A172 (cell line): Measurements from ENCODE around the gene INKA2. TPM values are rescaled to one million over a fixed set of nuclear protein-coding genes. Genes with fewer than 3 reads are reported as not detected.

Source experiments
- DNase-seq: peaks from one replicate; pipeline ENCODE4 v3.0.0-alpha.2; 2015; ENCODE audit warnings: low spot score
- total RNA-seq: library from RNA; depleted of rRNA; stranded (reverse); fragments of >200 nt; shearing (Covaris generic); gene quantifications from 2 replicates; pipeline ENCODE4 v1.2.3, GENCODE V29; 2014; rRNA removed

The INKA2 gene
- not detected in 2 replicates for total RNA-seq

DNA sequence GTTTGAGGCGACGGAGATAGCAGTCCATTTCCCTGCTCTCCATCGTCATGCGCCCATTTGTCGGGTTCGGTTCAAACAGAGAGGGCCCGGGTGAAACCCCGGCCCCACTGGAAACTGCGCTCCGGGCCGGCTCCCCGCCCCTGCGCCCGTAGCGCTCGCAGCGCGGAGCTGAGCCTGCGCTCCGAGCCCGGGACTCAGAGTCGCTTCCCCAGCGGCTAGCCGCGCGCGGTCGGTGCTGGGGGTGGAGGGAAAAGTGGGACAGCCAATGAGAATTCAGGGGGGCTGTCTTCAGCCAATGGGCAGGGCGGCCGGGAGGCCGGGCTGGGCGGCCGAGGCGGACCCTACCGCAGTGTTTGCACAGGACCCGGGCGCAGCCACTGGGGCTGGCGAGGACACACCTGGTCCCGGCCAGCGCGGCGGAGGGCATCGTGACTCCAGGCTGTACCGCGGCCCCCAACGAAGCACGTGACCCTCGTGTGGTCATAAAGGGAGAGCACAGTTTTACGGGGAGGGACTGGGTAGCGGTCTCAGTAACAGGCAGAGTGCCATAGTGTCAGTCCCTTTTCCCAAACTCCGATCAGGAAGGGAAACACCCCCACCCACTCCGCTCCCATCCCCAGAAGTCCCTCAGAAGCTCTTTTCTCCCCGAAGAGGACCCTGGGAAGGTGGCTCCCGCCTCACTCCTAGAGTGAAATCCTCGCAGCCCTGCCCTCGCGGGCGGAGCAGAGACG, at the start of gene INKA2:
Gene INKA2, minus strand, starts transcription at position 202 of the 731 bp plus-strand sequence. Its CDS starts 153 bp downstream, at position 49.
- DNase-seq: peak; percentile 54

DNA sequence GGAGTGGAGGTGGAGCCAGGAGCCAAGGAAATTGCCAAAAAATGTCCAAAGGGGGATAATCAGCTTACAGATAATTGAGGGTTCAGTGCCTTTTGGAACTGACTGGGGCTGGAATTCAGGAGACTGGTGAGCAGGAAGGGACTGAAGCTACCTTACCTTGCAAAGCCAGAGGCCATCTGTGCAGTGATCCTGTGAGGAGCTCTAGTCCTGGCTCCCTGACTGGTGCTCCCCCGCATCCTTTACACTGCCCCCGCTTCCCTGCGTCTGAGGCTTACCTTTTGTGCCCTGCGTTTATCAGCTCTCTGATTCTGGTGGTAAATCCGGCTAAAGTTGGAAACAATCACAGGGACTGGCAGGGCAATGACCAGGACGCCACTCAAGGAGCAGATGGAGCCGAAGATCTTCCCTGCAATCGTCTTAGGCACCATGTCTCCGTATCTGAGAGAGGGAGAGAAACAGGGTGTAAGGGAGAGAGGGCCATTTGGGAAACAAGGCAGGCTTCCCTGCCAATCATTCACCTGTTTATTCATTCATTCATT, 47.5 kb upstream of the INKA2 start:
- no peak for DNase-seq

DNA sequence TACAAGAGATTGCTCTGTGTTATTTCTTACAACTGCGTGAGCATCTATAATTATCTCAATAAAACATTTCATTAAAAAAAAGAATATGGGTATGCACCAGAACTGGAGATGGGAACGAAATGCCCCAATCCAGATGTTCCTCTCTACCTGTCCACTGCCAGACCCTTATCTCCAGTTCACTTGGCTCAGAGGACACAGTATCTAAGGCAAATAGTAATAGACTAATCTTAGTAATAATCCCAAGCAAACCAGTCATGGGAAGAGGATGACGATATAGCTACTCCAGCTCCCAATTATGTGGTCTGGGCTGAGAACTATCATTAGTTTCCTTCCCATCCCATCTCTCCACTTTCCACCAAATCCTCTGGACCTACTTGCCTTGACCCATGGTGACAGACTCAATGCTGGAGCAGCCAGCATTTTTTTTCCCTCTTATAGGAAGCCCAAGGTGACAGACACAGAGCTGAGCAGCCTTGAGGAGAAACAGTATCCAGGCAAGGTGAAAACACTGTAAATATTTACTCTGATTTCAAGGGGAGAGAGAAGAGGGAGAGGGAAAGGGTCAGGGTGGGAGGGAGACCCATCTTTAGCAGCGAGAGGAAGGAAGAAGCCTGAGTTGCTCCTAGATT, 45.2 kb upstream of the INKA2 start:
- DNase-seq: no peak

DNA sequence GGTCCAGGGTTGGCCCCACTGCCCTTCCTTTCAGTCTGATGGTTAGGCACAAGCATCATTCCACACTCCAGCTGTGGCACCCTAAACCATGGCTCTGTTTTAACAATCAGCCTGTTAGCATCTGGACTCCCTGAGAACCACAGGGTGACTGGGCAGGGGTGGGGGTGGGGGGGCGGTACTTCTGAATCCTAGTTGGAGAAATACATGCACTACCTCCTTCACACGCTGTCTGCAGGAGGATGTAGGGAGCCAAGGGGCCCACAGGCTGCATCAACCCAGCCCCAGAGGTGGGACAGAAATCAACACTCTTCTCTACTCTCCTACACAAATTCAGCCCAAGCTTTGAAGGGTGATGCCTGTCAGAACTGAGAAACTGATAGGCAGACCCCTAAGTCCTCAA, 40.4 kb upstream of the INKA2 start:
- DNase-seq: no peak

DNA sequence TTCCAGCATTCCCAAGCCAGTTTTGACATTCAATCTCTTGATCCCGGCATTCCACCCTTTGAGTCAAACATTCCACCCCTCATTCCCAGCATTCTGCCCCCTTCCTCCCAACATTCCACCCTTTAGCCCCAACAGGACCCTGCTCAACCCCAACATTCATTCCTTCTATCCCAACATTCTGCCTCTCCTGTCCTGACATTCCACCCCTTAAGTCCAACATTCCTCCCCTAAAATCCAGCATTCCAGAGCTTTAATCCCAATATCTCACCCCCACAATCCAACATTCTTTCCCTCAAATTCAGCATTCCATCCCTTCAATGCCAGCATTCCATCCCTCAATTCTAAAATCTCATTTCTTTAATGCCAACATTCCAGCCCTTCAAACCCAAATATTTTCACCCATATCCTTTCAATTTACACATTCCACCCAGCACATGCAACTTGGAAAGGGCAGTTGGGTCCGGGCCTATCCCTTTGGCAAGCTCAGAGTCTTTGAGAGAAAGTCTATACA, 39.4 kb upstream of the INKA2 start:
- DNase-seq: peak; percentile 36

DNA sequence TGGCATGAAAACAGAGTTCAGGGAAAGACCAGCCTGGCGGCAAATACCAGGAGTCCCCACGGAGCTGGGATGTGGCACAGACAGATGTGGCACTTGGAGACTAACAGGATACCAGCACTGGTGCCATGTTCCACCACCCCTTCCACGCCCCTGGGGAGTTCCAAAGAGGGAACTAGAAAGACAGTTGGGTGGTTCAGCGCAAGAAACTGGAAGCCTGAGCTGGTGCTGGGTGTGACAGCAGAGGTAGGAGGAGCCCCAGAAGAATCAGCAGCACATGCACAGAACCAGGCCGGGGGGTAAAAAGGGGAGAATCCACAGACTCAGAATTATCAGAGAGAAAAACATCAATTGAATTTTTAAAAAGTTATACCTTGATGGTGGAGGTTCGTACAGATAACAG, 38.9 kb upstream of the INKA2 start:
- no peak for DNase-seq

DNA sequence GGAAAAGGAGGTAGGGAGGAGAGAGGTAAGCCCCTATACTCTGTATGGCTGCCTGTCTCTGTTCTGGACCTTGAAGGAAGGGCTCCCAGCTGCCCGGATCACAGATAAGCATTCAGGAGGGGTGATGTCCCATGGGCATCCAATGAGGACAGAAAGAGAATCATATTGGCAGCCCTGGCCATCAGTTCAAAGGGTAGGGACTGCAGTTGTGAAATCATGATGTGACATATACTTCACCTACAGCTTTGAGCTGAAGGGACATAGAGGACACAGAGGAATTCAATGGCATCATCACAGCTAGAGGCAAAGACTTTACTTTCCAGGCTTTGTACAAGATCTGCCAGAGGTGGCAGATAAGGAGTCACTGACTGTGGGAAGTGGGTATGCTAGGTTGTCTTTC, 38.1 kb upstream of the INKA2 start:
- DNase-seq: no peak

DNA sequence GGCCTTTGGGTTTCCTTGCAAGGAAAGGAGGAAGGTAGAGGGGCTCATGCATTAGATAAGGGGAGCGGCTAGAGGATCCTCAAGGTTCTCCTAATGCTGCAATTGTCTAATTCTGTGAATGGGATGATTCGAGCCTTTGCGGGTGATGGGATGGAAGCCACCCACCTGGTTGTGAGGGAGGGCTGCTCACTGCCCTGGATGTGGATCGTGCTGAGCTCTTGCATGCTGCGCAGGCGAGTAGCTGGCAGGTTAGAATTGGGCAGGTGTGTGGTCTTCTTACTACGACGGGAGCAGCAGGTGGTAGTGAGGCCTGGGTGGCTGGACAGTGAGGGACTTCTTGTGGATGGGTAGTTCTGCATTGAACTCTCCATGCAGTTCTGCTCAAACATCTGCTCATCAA, 37.7 kb upstream of the INKA2 start:
- no peak for DNase-seq

DNA sequence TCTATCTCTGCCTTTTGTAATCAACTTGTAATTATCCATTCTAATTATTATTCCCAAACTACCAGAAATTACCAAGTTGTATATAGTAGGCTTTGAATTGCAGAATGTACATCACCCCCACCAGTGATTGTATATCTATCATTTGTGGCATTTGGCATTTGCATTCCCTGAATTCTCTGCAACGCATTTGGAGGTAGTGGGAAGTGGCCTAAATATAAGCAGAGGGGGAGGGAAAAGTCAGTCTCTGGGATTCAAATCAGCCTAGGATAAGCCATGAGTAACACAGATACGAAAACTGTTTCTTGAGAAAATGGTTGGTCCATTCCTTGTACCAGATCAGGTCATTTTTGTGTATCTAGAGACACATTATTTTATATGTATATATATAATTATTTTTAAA, 37.2 kb upstream of the INKA2 start:
- no peak for DNase-seq

DNA sequence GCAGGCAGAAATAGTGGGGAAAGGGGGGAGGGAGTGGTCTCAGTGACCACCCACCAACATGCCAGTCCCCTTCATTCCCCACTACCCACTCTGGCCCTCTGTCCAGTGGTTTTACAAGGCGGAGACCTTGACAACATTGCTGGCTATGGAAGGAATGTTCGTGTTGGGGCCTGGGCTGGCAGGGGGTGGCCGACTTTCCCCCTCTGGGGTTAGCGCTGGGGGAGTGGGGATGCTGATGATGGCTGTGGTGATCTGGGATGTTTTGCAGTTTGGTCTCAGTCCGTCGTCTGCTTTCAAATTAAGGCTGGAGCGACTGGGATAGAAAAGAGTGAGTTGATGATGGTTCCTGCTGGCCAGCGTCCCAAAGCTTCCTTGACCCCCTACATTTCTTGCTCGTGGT, 36.8 kb upstream of the INKA2 start:
- no peak for DNase-seq

DNA sequence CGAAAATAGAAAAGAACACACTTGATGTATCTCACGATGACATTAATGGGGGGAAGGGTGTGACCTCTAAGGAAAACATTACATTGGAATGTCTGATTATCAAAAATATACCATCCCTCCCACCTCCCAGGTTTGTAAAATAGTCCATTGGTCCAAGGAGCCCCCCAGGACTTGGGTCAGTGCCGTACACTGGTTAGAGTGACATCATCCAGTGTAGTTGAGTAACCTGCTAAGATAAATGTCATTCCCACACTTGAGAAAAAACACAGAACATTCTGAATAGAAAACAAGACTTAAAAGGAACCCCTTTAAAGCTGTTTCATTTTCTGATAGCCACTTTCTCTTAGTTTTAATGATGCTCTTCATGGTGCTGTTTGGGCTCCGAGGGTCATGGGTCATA, 31.7 kb upstream of the INKA2 start:
- DNase-seq: no peak

DNA sequence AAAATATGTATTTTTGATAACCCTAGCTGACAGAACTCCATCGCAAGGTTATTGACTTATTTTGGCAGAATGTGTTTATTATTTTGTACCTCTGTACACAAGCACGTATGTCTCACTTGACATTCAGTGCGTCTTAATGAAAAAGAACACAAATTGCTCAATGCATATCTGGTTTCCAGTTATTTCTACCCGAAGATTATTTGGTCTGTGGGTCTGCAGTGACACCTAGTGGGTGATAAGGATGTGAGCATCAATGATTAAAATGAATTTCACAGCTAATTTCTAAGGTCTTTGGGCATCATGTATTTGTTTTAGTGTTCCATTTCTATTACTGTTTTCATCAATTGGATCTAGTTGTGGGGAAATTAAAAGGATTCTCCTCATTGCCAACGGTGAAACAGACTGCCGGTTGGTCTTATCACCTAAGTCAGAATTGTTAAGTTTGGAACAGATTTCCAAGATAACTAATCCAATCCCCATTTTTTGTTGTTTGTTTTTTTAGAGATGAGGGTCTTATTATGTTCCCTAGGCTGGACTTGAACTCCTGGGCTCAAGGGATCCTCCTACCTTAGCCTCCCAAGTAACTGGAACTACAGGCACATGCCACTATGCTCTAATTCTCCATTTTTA, 30.4 kb upstream of the INKA2 start:
- DNase-seq: peak; percentile 40

DNA sequence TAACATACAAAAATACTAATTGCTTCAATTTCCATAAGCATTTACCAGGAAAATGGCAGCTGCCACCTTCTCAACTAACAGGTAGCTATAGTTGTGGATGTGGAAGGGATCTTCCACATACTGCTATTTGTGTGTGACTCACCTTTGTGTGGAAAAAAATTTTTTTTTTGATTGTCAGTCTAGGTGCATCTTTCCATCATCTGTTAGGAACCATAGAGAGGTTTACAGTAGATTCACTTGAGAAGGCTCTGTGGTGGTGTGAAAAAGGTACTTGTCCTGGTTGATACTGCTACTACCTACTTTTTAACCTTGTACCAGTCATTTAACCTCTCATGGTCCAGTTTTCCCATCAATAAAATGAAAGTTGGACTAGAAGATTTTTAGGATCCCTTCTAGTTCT, 29.4 kb upstream of the INKA2 start:
- DNase-seq: no peak

DNA sequence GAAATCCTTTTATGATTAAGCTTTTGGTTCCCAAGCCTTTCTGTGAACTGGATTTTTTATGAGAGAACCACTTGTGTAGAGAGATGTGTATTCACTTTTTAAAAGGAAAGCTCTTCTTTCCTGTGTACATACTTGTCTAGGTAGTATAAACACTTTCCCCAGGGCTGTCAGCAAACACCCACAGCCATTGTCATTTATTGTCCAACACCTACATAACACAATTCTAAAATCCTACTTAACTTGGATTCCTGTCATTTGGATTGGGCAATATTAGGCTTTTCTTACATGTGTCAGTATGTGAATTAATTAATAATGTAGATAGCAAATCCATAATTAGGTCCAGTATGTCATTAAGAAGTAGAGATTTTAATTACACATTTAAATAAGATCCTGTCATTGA, 28.8 kb upstream of the INKA2 start:
- no peak for DNase-seq

DNA sequence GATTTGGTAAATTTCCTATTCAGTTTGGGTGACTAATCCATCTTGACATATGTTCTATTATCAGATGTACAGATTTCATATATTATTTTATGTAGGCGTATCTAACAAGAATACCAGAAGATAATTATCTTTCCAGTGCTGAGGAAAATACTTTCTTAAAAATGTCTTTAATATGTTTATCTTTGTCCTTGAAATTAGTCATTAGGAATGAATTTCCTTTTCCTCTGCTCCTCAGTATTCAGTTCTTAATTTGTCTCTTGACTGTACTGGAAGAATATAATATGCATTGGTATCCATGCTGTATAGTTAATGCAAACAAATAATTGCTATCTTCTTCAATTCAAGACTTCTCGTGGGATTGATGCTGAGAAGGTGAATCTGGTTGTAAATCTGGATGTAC, 23.1 kb upstream of the INKA2 start:
- no peak for DNase-seq

DNA sequence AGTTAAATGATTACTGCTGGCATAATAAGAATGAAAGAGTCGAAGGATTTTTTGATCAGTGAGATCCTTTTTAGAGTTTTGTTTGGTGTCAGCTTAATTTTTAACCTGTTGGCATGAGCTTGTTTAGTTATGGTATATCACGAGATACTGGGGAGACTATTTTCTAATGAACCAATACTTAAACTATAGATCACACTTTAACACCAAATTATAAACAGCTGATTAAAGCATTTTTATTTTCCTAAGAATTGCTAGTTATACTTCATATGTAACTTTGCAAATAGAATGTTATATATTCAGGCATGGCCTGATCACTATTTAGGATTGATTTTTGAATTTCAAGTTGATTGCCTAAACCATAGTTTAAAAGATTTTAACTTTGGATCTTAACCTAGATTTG, 22.5 kb upstream of the INKA2 start:
- DNase-seq: no peak

DNA sequence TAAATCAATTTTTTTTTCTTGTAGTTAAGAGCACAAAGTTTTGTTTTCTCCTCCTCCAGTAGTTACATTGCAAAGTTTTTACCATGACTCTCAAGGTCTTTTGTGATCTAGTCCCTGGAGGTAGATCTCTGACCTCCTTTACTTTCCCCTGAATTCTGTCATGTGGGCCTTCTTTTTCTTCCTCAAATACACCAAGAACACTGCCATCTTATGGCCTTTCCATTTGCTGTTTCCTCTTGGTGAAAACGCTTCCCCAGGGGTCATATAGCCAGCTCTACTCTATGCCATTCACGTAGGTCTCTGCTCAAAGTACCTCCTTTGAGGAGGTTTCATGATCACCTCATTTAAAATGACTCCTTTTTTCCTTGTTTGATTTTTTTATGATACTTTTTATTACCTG, 19.2 kb upstream of the INKA2 start:
- no peak for DNase-seq

DNA sequence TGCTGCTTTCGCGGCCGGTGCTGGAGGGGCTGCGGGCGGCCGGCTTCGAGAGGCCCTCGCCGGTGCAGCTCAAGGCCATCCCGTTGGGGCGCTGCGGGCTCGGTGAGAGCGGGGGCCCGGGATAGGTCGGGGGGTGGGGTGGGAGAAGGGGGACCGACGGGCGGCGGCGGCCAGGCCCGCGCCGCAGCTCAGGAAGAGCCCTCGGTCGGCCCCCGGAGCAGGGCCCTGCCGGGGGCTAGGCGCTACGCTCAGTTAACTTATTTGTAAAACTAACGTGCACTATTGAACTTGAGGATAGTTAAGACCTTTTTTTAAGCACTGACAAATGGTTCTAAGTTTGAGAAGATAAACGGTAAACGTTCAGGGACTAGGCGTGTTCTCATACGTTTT, 16.9 kb upstream of the INKA2 start:
- no peak for DNase-seq

DNA sequence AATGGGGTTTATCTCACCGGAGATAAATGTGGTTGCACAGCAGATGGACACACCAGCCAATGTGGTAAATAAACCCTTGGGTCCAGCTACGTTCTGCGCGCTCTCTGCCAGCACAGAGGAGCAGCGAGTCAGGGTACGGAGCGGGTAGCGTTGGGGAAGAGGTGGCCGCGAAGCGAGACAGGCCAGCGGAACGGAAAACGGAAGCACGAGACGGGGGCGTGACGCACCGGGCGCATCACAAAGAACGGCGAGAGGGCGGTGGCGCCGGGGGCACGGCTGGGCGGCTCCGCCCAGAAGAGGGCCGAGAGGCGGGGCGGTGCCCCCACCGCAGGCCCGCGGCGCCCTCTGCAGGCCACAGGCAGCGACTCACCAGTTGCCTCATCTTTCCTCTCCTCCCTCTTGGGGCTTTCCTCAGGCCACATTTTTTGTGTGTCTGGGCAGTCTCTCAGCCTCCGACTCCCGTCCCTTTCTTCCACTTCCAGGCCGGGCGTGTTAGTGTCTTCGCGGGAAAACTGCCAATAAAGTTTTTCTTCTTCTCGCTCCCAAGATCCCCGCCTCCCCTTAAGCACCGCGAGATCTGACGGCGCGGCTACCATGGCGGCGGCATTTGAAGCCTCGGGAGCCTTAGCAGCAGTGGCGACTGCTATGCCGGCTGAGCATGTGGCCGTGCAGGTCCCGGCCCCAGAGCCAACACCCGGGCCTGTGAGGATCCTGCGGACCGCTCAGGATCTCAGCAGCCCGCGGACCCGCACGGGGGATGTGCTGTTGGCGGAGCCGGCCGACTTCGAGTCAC, 16.3 kb upstream of the INKA2 start, which contains the start of gene DDX20:
Gene DDX20, plus strand, starts transcription at position 571 of the 793 bp plus-strand sequence. Its CDS starts 24 bp downstream, at position 595.
- peak; percentile 94 for DNase-seq

DNA sequence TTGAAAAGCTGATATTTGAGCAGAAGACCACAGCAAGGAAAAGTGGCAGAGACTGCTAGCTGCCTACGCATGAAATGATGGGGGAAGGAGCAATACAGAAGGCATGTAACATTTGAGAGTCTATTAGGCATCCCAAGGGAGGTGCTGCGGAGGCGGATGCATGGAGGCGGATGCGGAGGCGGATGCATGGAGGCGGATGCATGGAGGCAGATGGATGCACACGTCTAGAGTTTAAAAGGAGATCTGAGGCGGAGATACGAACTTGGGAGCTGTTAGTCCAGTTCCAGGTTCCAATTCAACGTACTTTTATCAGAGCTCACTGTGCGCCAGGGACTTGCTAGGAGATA, 15.8 kb upstream of the INKA2 start:
- peak; percentile 51 for DNase-seq

DNA sequence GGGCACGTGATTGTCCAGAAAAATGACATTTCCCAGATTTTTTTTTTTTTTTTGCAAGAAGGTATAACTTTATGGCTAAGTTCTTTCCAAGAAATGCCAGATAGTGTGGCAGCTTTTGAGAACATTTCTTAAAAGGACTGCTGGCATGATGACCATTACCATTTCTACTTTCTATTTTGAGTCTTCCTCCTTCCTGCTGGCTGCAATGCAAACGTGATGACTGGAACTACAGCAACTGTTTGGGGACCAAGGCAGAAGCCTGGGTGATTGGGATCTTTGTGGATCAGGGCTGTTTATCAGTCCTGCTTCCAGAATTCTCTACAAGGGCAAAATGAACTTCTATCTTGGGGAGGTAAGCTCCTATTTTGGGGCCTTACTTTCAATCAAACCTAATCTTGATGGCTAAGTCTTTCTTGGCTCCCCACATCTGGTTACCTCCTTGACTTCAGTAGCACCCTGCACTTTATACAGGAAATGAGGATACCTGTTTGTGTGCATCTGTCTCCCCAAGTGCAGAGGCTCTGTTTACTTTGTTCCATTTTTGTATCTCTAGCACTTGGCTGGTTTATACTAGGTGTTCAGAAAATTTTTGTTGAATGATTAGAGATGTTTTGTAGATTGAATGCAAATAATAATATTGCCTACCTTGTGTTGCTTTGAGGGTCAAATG, 12.8 kb upstream of the INKA2 start:
- DNase-seq: no peak
